Left renal pelvis (tissue), 4 donors: ENCODE measurements around the gene ZNF101. TPM values are rescaled to one million over a fixed set of nuclear protein-coding genes. Genes with fewer than 3 reads are reported as not detected.

Source experiments
- DNase-seq, 4 donors: peaks; one replicate each; pipeline ENCODE4 v3.0.0-alpha.2; 2013; ENCODE audit warnings: low read depth in 4 of 4, low spot score in 3 of 4
- polyA plus RNA-seq, 4 donors: library from polyadenylated mRNA; unstranded; fragments of 120-200 nt; gene quantifications; one replicate each; pipeline ENCODE4 v1.2.1, GENCODE V29; 2013; ENCODE audit not compliant: insufficient read length in 4 of 4

The ZNF101 gene
- polyA plus RNA-seq, result 10 to 100 TPM in 3 of 4 donors, 1 to 10 TPM in 1; 6.0 to 20.4 (median 18.2) TPM

DNA sequence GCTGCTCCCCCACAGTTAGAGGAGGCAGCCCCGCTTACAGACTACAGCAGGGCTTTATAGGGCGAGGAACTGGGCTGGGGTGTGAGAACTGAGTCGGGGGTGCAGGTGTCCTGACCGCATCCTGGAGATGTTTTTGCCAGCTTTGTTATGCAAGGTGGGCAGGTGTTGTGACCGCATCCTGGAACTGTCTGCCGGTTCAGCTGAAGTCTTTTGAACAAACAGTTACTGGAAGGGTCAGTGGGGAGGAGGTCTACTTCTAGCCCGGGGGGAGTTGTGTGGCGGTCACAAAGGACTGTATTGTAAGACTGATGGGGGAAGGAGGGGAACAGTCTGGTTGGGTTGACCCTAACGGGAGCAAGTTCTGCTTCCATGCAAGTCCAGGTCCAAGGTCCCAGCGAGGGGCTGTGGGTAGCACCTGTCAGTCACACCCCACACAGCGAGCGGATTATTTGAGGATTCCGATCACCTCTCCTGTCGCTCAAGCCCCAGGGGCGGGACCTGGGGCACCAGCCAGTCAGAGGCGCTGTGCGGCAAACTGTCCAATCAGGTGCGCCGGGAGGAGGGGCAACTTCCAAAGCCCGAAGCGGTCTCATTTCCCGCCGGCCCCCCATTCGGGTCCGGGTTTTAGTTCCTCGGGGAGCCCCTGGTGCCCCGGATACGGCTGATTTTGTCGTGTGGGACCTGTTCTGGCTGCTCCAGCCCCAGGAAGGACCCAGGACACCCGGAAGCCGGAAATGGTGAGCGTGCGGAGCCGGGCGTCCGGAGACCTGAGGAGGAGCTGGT lies at the start of gene ZNF101:
Gene ZNF101 (plus strand): TSS at position 610 of the 783 bp plus-strand sequence. CDS start 125 bp downstream, at position 735.
- DNase-seq, result peak; percentile 77 to 88 (median 82)

DNA sequence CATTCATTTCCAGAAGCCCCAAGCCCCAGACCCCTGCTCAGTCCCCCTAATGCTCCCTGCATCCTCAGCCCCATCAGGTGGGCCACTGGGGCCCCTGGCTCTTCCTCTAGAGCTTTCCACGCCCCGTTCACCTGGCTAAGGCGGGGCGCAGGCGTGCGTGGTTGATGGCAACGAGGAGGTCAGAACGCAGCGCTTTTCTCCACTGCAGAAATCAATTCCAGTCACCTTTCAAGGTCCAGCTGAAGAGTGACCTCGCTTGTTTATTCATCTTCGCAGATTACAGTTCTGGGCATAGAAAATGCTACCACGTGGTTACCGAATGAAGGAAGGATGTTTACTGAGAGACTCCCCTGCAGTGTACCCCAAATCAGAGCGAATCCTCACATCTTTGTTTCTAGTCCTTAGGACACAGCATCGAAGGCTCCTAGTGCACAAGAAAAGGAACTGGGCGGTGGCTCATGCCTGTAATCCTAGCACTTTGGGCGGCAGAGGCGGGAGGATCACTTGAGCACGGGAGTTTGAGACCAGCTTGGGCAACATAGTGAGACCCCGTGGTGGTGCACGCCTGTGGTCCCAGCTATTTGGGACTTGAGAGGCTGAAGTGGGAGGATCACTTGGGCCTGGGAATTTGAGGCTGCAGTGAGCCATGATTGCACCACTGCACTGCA lies 49.3 kb upstream of the ZNF101 start:
- DNase-seq, result no peak

- DNase-seq, result no peak
Measured at GRCh38 chr19:19619849-19620210, 48.8 kb upstream of the ZNF101 start.

DNA sequence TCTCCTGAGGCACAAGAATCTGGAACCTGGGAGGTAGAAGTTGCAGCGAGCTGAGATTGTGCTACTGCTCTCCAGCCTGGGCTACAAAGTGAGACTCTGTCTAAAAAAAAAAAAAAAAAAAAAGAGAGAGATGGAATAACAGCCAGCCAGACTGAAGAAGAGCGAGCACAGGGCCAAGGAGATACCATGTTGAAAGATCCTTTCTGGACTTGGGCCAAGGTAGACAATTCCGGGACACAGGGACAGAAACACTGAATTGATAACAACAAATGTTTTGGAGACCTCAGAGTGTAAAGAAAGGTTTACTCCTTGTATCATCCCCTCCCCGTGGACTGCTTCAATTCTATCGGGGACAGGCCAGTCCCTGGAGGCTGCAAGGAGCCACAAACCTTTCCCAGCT lies 45.3 kb upstream of the ZNF101 start:
- no peak for DNase-seq

- DNase-seq, result no peak
Measured at GRCh38 chr19:19624032-19624570, 44.5 kb upstream of the ZNF101 start.

- DNase-seq, result no peak
Measured at GRCh38 chr19:19626516-19627472, 41.8 kb upstream of the ZNF101 start.

DNA sequence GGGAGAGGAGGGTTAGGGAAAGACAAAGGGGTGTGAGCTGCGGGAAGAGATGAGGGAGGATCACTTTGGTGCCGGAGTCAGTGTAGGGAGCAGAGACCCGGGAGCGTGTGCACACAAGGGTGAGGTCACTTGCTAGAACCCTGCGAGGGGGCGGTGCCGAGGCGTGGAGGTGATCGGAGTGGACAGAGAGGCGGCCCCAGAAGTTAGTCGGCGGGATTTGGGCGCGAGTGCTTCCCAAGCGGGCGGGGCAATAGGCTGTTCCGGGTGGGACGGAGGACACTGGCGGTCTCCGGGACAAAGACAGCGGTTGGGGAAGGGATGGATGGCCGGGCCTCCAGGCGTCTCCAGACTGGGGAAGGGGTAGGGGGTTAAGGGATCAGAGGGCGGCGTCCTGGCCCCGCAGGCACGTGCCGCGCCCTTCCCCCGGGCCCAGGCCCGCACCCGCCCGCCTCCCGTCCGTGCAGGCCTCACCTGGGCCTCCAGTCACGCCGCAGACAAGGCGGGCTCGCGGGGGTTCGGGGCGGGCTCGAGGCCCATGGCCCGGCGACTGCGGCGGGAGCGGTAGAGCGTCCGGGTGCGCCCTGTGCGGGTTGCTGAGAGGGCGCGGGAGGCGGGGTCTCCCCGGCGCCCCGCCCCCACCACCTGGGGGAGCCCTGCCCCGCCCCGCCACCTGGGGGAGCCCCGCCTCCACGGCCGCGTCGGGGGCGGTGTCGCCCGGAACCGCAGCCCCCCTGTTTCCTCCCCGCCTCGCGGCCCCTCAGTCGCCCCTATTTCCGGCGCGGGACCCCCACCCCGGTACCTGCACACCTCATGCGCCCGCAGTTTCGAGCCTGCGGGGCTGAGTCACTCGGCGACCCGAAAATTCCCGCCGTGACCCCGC lies 40.8 kb upstream of the ZNF101 start, which contains the start of gene LPAR2:
Gene LPAR2 (minus strand): TSS at position 600 of the 880 bp plus-strand sequence. CDS start 945 bp downstream, outside the sequence.
- DNase-seq, result no peak

GRCh38 chr19:19628501-19629134 lies 40.0 kb upstream of the ZNF101 start:
- DNase-seq, result peak in 1 of 4 donors; percentile 46

GRCh38 chr19:19630062-19630414 lies 38.6 kb upstream of the ZNF101 start:
- no peak for DNase-seq

DNA sequence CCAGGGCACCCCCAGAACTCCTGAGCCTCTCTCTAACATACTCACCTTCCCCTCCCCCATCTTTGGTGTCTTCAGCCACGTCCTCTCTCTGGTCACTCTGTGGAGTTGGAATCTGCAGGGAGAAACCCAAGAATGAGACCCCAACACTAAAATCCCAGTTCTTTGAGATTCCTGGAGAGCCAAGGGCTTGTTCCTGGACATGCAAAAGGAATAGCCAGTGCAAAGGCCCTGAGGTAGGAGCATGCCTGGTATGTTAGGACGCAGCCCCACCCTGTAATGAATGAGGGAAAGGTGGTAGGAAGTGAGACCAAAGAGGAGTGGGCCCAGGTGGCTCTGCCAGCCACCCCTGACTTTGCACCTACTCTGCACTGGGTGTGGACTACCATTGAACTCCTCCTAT lies 38.2 kb upstream of the ZNF101 start:
- DNase-seq, result no peak

GRCh38 chr19:19631346-19631745 lies 37.3 kb upstream of the ZNF101 start:
- no peak for DNase-seq

DNA sequence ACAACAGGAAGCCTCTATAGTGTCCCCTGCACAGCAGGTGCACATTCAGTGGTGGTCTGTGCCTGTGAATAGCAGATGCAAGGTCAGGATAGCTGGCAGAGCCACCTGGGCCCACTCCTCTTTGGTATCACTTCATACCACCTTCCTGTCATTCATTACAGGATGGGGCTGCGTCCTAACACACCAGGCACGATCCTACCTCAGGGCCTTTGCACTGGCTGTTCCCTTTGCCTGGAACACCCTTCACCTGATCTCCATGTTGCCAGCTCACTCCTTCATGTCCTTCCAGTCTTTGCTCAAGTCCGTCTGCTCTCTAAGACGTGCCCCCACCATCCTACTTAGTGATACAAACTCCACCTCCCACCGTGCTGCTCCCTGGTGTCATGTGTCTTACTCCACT lies 36.0 kb upstream of the ZNF101 start:
- DNase-seq, result no peak

DNA sequence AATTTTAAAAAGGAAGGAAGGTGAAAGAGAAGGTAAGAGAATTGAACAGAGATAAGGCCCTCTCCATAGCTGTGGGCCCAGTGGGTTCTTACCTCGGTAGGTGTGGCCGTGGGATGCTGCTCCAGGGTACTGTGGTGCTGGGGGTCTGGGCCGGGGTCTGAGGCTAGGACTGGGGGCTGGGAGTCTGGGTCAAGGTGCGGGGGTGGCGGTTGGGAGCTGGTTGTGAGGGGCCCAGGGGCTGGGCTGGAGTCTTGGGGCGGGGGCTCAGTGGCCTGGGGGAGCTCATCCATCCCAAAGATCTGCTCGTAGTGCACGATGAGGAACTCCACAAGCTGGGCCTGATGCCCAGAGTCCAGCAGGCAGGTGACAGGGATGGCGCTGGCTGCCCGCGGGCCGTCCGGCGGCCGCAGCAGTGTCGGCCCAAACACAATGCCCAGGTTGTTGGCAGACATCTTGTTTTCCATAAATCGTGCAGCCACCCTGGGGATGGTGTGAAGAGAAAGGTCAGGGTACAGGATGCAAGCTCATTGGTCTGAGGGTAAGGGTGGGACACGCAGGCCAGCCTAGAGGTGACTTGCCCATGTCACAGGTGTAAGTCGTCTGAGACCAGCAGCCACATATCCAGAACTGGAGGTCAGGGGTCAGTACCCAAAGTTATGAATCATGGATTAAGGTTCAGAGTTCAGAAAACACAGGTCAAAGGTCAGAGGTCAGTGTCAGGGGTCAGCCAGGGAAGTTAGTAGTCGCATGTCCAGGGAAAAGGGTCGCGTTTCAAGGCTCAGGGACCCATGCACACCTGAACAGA lies 34.7 kb upstream of the ZNF101 start:
- no peak for DNase-seq

DNA sequence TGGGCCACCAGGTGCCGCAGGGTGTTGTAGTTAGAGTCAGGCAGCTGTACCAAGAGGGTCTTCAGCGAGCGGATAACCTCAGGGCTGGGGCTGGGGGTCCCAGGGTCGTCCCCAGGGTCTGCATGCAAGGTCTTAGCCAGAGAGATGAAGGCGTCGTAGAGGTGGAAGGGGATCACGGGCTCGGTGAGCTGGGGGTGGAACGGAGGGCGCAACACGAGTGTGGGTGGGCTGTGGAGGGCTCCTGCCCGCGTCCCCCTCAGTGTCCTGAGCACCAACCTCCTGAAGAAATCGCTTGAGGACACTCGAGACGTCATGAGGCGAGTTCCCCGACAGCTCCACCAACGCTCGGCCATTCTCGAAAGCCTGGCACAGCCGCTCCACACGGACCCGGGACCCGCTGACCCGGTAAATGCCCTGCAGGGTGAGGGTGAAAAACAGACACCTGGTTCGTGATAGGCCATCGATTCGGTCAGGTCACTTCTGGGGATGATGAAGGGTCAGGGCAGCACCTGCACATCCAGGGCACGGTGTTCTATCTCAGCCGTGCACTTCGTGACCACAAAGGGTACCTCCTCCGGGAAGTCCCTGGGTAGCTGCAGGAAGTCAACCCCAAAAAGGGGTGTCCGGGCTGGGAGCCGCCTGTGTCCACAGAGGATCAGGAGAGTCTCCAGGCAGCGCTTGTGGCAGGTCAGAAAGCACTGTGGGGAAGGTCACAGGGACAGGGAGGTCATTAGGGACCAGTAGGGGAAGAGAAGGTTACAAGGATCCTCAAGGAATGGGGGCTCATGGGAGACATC lies 33.9 kb upstream of the ZNF101 start:
- DNase-seq, result no peak

- no peak for DNase-seq
Measured at GRCh38 chr19:19635313-19635702, 33.3 kb upstream of the ZNF101 start.

- no peak for DNase-seq
Measured at GRCh38 chr19:19636573-19637185, 32.0 kb upstream of the ZNF101 start.

GRCh38 chr19:19637186-19637522 lies 31.5 kb upstream of the ZNF101 start:
- no peak for DNase-seq
